Neural crest cell (in vitro differentiated cells): Measurements from ENCODE around the gene WDR5. TPM values are rescaled to one million over a fixed set of nuclear protein-coding genes. Genes with fewer than 3 reads are reported as not detected.

Source experiments
- DNase-seq: peaks from one replicate; pipeline ENCODE4 v3.0.0; 2021; ENCODE audit warnings: low read depth, mixed read lengths, low spot score
- H3K27ac Mint-ChIP-seq: one replicate; pipeline ENCODE4 v1.8.0; 2021; ENCODE audit warnings: mild to moderate bottlenecking, mixed read lengths; ENCODE audit not compliant: unreplicated experiment
- H3K27me3 Mint-ChIP-seq: 2 replicates; pipeline ENCODE4 v1.8.0; 2021; ENCODE audit warnings: low read depth, mild to moderate bottlenecking, mixed read lengths
- H3K36me3 Mint-ChIP-seq: 2 replicates; pipeline ENCODE4 v1.8.0; 2021; ENCODE audit warnings: low read depth, mild to moderate bottlenecking, mixed read lengths
- H3K4me1 Mint-ChIP-seq: 2 replicates; pipeline ENCODE4 v1.8.0; 2021; ENCODE audit warnings: mixed read lengths
- H3K4me3 Mint-ChIP-seq: one replicate; pipeline ENCODE4 v1.8.0; 2021; ENCODE audit warnings: mild to moderate bottlenecking, mixed read lengths
- H3K9me3 Mint-ChIP-seq: 2 replicates; pipeline ENCODE4 v1.8.0; 2021; ENCODE audit warnings: mixed read lengths
- total RNA-seq: library from RNA; stranded (reverse); gene quantifications from 2 replicates; pipeline ENCODE4 v1.2.1, GENCODE V29; 2021
- TF ChIP-seq, protein P1 (sequence below): fragments of 200-600 bp; sonication (generic); conservative IDR thresholded peaks from 2 replicates; pipeline ENCODE4 v1.5.0; 2021; ENCODE audit warnings: antibody characterized with exemption, mild to moderate bottlenecking

Gene WDR5
- total RNA-seq, 1 donor from 2014 or later, result 67.2 TPM

- Mint-ChIP-seq H3K4me1 (peaks cover 7% of the 10 kb centered on the region), H3K36me3 (no peaks in the 10 kb centered on the region), H3K27me3 (peaks cover 2% of the 10 kb centered on the region), H3K9me3 (no peaks in the 10 kb centered on the region), H3K27ac (no peak overlapping the region), H3K4me3 (no peak overlapping the region)
- TF ChIP-seq, protein P1, sequence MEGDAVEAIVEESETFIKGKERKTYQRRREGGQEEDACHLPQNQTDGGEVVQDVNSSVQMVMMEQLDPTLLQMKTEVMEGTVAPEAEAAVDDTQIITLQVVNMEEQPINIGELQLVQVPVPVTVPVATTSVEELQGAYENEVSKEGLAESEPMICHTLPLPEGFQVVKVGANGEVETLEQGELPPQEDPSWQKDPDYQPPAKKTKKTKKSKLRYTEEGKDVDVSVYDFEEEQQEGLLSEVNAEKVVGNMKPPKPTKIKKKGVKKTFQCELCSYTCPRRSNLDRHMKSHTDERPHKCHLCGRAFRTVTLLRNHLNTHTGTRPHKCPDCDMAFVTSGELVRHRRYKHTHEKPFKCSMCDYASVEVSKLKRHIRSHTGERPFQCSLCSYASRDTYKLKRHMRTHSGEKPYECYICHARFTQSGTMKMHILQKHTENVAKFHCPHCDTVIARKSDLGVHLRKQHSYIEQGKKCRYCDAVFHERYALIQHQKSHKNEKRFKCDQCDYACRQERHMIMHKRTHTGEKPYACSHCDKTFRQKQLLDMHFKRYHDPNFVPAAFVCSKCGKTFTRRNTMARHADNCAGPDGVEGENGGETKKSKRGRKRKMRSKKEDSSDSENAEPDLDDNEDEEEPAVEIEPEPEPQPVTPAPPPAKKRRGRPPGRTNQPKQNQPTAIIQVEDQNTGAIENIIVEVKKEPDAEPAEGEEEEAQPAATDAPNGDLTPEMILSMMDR, result no peak
- DNase-seq, result no peak
These were observed 10.3 kb upstream of the WDR5 start for GRCh38 chr9:134125413-134126095.

DNA sequence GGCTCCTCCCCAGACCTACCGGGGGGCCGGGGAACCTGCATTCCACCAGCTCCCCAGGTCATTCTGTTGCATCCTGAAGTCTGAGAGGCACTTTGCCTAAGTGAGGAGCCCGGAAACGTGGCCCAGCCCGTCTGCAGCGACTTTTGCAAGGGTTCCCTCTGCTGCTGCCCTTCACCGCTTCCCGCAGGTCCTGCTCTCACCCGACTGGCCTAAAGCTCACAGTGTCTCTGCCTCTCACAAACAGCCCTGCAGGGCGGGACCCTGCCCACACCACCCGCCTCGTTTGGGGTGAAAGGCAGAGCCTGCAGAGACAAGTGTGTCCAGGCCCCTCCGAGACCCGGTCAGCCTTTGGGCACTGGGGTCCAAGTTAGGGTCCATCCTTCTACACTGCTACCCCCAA, 9.5 kb upstream of the WDR5 start:
- Mint-ChIP-seq H3K36me3 (no peaks in the 10 kb centered on the region), H3K27ac (no peak overlapping the region), H3K9me3 (no peaks in the 10 kb centered on the region), H3K4me1 (peaks cover 3% of the 10 kb centered on the region), H3K4me3 (no peak overlapping the region), H3K27me3 (peaks cover 2% of the 10 kb centered on the region)
- no peak for DNase-seq
- TF ChIP-seq, protein P1, result no peak

- Mint-ChIP-seq H3K36me3 (no peaks in the 10 kb centered on the region), H3K9me3 (no peaks in the 10 kb centered on the region), H3K4me3 (no peak overlapping the region), H3K27ac (no peak overlapping the region), H3K4me1 (no peaks in the 10 kb centered on the region), H3K27me3 (peaks cover 2% of the 10 kb centered on the region)
- DNase-seq, result no peak
- TF ChIP-seq, protein P1, result no peak
These were observed 8.8 kb upstream of the WDR5 start for GRCh38 chr9:134127065-134127580.

DNA sequence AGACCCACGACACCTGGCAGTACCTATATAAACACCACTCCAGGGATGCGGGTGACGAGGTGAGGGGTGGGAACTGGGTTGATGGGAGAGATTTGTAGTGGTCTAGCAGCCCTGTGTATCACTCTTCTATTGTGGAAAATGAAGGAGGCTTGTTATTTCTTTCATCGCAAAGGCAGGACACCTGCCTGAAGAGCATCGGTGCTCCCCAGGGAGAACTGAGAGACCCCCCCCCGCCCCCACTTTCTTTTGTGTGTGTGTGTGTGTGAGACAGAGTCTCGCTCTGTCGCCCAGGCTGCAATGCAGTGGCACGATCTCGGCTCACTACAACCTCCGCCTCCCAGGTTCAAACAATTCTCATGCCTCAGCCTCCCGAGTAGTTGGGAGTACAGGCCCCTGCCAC, 8.3 kb upstream of the WDR5 start:
- Mint-ChIP-seq H3K27ac (no peak overlapping the region), H3K4me3 (no peak overlapping the region), H3K9me3 (no peaks in the 10 kb centered on the region), H3K4me1 (no peaks in the 10 kb centered on the region), H3K36me3 (no peaks in the 10 kb centered on the region), H3K27me3 (peaks cover 2% of the 10 kb centered on the region)
- no peak for DNase-seq
- TF ChIP-seq, protein P1, result no peak

GRCh38 chr9:134128727-134129679, 6.9 kb upstream of the WDR5 start:
- H3K27me3 Mint-ChIP-seq, result peaks cover 2% of the 10 kb centered on the region
- H3K36me3 Mint-ChIP-seq, result no peaks in the 10 kb centered on the region
- H3K4me1 Mint-ChIP-seq, result peaks cover 4% of the 10 kb centered on the region
- H3K27ac Mint-ChIP-seq, result no peak overlapping the region
- peak overlapping the region; percentile 66 for H3K4me3 Mint-ChIP-seq
- H3K9me3 Mint-ChIP-seq, result no peaks in the 10 kb centered on the region
- TF ChIP-seq, protein P1, result no peak
- DNase-seq, result no peak
